ENCODE measurements around the gene SSX2IP.
"Not testable (repeated sequence)": the region's sequence is repeated elsewhere in the genome, so short reads cannot be mapped to it uniquely, and the experiment has no call there.

Gene SSX2IP

GRCh38 chr1:84731519-84731918 lies 41.3 kb upstream of the SSX2IP start:
- Histone ChIP-seq H3K36me3 (ENCODE audit: insufficient read depth, insufficient read length, low read length) (no peaks in the 10 kb centered on the region), H3K9me3 (ENCODE audit: insufficient read depth, low read length) (peaks cover 16% of the 10 kb centered on the region; the same call in 1 of the 2 replicates), H3K4me3 (ENCODE audit: insufficient read length, low read depth) (no peak overlapping the region), H3K4me1 (ENCODE audit: insufficient read depth, insufficient read length) (no peaks in the 10 kb centered on the region), H3K9ac (ENCODE audit: insufficient read length, low read depth) (no peak overlapping the region), H3K27me3 (ENCODE audit: insufficient read depth, insufficient read length) (no peaks in the 10 kb centered on the region)
- TF ChIP-seq SUZ12 (IDR thresholded peaks at IDR 0.05; ENCODE audit: extremely low read depth, insufficient read depth, insufficient read length): no peak
- TF ChIP-seq YY1 (IDR thresholded peaks at IDR 0.05; ENCODE audit: insufficient read depth, insufficient read length): no peak
- no peak for TF ChIP-seq ZNF274 (IDR thresholded peaks at IDR 0.05; ENCODE audit: low read depth, low read length)
- no peak for DNase-seq (ENCODE audit: low read depth, low spot score)

DNA sequence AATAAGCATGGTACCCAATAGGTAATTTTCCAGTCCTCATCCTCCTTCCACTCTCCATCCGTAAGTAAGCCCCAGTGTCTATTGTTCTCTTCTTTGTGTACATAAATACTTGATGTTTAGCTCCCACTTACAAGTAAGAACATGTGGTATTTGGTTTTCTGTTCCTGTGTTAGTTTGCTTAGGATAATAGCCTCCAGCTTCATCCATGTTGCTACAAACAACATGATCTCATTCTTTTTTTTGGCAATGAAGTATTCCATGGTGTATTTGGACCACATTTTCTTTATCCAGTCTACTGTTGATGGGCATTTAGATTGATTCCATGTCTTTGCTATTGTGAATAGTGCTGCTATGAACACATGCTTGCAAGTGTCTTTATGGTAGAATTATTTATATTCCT lies 37.5 kb upstream of the SSX2IP start:
- not testable (repeated sequence) for H3K27me3 ChIP-seq (ENCODE audit: insufficient read depth, insufficient read length); H3K4me1 ChIP-seq (ENCODE audit: insufficient read depth, insufficient read length); DNase-seq (ENCODE audit: low read depth, low spot score); H3K4me3 ChIP-seq (ENCODE audit: insufficient read length, low read depth); H3K36me3 ChIP-seq (ENCODE audit: insufficient read depth, insufficient read length, low read length); H3K9ac ChIP-seq (ENCODE audit: insufficient read length, low read depth); H3K9me3 ChIP-seq (ENCODE audit: insufficient read depth, low read length)

- no peaks in the 10 kb centered on the region for H3K27me3 ChIP-seq (ENCODE audit: insufficient read depth, insufficient read length)
- TF ChIP-seq YY1 (IDR thresholded peaks at IDR 0.05; ENCODE audit: insufficient read depth, insufficient read length): no peak
- no peak for TF ChIP-seq SUZ12 (IDR thresholded peaks at IDR 0.05; ENCODE audit: extremely low read depth, insufficient read depth, insufficient read length)
- TF ChIP-seq ZNF274 (IDR thresholded peaks at IDR 0.05; ENCODE audit: low read depth, low read length): no peak
- no peak for DNase-seq (ENCODE audit: low read depth, low spot score)
Observed at GRCh38 chr1:84726593-84727499, 36.6 kb upstream of the SSX2IP start.

GRCh38 chr1:84724128-84724860 lies 34.0 kb upstream of the SSX2IP start:
- Histone ChIP-seq H3K4me3 (ENCODE audit: insufficient read length, low read depth) (no peak overlapping the region), H3K9ac (ENCODE audit: insufficient read length, low read depth) (no peak overlapping the region), H3K9me3 (ENCODE audit: insufficient read depth, low read length) (no peaks in the 10 kb centered on the region), H3K36me3 (ENCODE audit: insufficient read depth, insufficient read length, low read length) (no peaks in the 10 kb centered on the region), H3K4me1 (ENCODE audit: insufficient read depth, insufficient read length) (no peaks in the 10 kb centered on the region), H3K27me3 (ENCODE audit: insufficient read depth, insufficient read length) (no peaks in the 10 kb centered on the region)
- DNase-seq (ENCODE audit: low read depth, low spot score): no peak
- TF ChIP-seq YY1 (IDR thresholded peaks at IDR 0.05; ENCODE audit: insufficient read depth, insufficient read length) (no peak), SUZ12 (IDR thresholded peaks at IDR 0.05; ENCODE audit: extremely low read depth, insufficient read depth, insufficient read length) (no peak), ZNF274 (IDR thresholded peaks at IDR 0.05; ENCODE audit: low read depth, low read length) (no peak)

More at GRCh38 chr1:84726593-84727499, 36.6 kb upstream of the SSX2IP start:
- no peaks in the 10 kb centered on the region; the same call in 1 of the 2 replicates for H3K9me3 ChIP-seq (ENCODE audit: insufficient read depth, low read length)
- H3K4me1 ChIP-seq (ENCODE audit: insufficient read depth, insufficient read length): no peaks in the 10 kb centered on the region
- no peaks in the 10 kb centered on the region for H3K36me3 ChIP-seq (ENCODE audit: insufficient read depth, insufficient read length, low read length)
- no peak overlapping the region for H3K4me3 ChIP-seq (ENCODE audit: insufficient read length, low read depth)
- no peak overlapping the region for H3K9ac ChIP-seq (ENCODE audit: insufficient read length, low read depth)

DNA sequence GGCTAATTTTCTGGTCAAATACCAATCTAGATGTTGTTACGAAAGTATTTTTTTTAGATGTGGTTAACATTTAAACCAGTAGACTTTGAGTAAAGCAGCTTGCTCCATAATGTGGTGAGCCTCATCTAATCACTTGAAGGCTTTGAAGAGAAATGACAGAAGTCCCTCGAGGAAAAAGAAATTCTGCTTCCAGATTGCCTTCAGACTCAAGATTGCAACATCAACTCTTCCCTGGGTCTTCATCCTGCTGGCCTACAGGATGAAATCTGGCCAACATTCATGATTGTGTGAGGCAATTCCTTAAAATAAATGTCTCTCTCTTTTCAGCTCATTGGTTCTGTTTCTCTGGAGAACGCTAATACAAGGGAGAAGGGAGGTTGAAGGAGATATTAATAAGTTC lies 32.5 kb upstream of the SSX2IP start:
- DNase-seq (ENCODE audit: low read depth, low spot score): no peak
- TF ChIP-seq ZNF274 (IDR thresholded peaks at IDR 0.05; ENCODE audit: low read depth, low read length): no peak
- TF ChIP-seq SUZ12 (IDR thresholded peaks at IDR 0.05; ENCODE audit: extremely low read depth, insufficient read depth, insufficient read length): no peak
- no peak for TF ChIP-seq YY1 (IDR thresholded peaks at IDR 0.05; ENCODE audit: insufficient read depth, insufficient read length)
- Histone ChIP-seq H3K36me3 (ENCODE audit: insufficient read depth, insufficient read length, low read length) (no peaks in the 10 kb centered on the region), H3K9ac (ENCODE audit: insufficient read length, low read depth) (no peak overlapping the region), H3K27me3 (ENCODE audit: insufficient read depth, insufficient read length) (no peaks in the 10 kb centered on the region), H3K4me1 (ENCODE audit: insufficient read depth, insufficient read length) (no peaks in the 10 kb centered on the region), H3K9me3 (ENCODE audit: insufficient read depth, low read length) (no peaks in the 10 kb centered on the region), H3K4me3 (ENCODE audit: insufficient read length, low read depth) (no peak overlapping the region)

GRCh38 chr1:84721872-84722271 lies 31.6 kb upstream of the SSX2IP start:
- H3K36me3 ChIP-seq (ENCODE audit: insufficient read depth, insufficient read length, low read length); H3K4me3 ChIP-seq (ENCODE audit: insufficient read length, low read depth); H3K9me3 ChIP-seq (ENCODE audit: insufficient read depth, low read length); H3K27me3 ChIP-seq (ENCODE audit: insufficient read depth, insufficient read length); H3K4me1 ChIP-seq (ENCODE audit: insufficient read depth, insufficient read length); DNase-seq (ENCODE audit: low read depth, low spot score); H3K9ac ChIP-seq (ENCODE audit: insufficient read length, low read depth): not testable (repeated sequence)

DNA sequence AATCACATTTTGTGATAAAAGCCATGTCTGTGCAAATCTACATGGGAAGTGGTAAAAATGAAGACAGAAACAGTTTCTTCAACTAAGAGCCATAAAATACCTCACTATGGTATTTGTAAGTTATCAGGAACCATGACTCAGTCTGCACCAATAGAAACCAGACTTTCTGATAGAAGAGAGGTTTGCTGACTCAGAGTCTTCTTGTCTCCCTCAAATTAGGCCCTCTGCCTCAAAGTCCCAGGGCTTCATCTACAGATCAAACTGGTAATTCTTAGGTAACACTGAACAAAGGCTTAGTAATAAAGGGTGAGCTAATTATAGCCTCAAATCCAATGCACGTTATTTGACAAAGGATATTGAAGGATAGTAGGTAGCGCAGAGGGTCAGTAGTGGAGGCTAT lies 30.9 kb upstream of the SSX2IP start:
- no peaks in the 10 kb centered on the region for H3K27me3 ChIP-seq (ENCODE audit: insufficient read depth, insufficient read length)
- H3K4me1 ChIP-seq (ENCODE audit: insufficient read depth, insufficient read length): no peaks in the 10 kb centered on the region
- no peaks in the 10 kb centered on the region for H3K36me3 ChIP-seq (ENCODE audit: insufficient read depth, insufficient read length, low read length)
- no peaks in the 10 kb centered on the region for H3K9me3 ChIP-seq (ENCODE audit: insufficient read depth, low read length)
- no peak overlapping the region for H3K4me3 ChIP-seq (ENCODE audit: insufficient read length, low read depth)
- TF ChIP-seq YY1 (IDR thresholded peaks at IDR 0.05; ENCODE audit: insufficient read depth, insufficient read length) (no peak), ZNF274 (IDR thresholded peaks at IDR 0.05; ENCODE audit: low read depth, low read length) (no peak), SUZ12 (IDR thresholded peaks at IDR 0.05; ENCODE audit: extremely low read depth, insufficient read depth, insufficient read length) (no peak)
- no peak overlapping the region for H3K9ac ChIP-seq (ENCODE audit: insufficient read length, low read depth)
- DNase-seq (ENCODE audit: low read depth, low spot score): no peak
